PC-9 (cell line): ENCODE measurements around the gene CENPP. TPM values are rescaled to one million over a fixed set of nuclear protein-coding genes. Genes with fewer than 3 reads are reported as not detected.

Source experiments
- BruUV-seq: library from RNA; stranded (reverse); fragments of 400-500 nt; replicated peaks from 2 replicates; lab custom pipeline; 2021; lab: Mats Ljungman, UMichigan
- CTCF ChIA-PET: fragments of 300-600 bp; sonication (Branson Sonifier 250); formaldehyde crosslinking; loops from one replicate; lab custom pipeline; 2022; ENCODE audit warnings: antibody characterized with exemption; lab: Charles Lee
- POLR2A ChIA-PET: fragments of 300-600 bp; sonication (Branson Sonifier 250); formaldehyde crosslinking; loops from one replicate; lab custom pipeline; 2022; ENCODE audit warnings: antibody characterized with exemption; ENCODE audit not compliant: unreplicated experiment; lab: Charles Lee
- DNase-seq, 2 experiments: peaks; one replicate each; pipeline versions ENCODE4 v3.0.0 to v3.0.0-alpha.2; 2015 to 2022; ENCODE audit warnings: mixed read lengths in 1 of 2
- H2AFZ ChIP-seq: fragments of 200-600 bp; sonication (generic); 2 replicates; pipeline ENCODE4 v1.8.1; 2017; ENCODE audit warnings: antibody characterized with exemption
- H3F3A ChIP-seq: fragments of 200-600 bp; sonication (generic); 2 replicates; pipeline ENCODE4 v1.8.1; 2017; ENCODE audit warnings: antibody characterized with exemption, mild to moderate bottlenecking, low read depth; ENCODE audit not compliant: insufficient read depth
- H3K27ac ChIP-seq: fragments of 200-600 bp; sonication (generic); 2 replicates; pipeline ENCODE4 v1.6.1; 2016; ENCODE audit warnings: mixed run types
- H3K27me3 ChIP-seq: fragments of 200-600 bp; sonication (generic); 2 replicates; pipeline ENCODE4 v1.6.1; 2016; ENCODE audit warnings: low read depth, mixed run types; ENCODE audit not compliant: insufficient read depth
- H3K36me3 ChIP-seq: fragments of 200-600 bp; sonication (generic); 2 replicates; pipeline ENCODE4 v1.6.1; 2016; ENCODE audit warnings: low read depth, mixed run types
- H3K4me1 ChIP-seq: fragments of 200-600 bp; sonication (generic); replicated peaks from 2 replicates; pipeline ENCODE4 v1.6.1; 2016; ENCODE audit warnings: mixed run types; ENCODE audit not compliant: insufficient read depth
- H3K4me2 ChIP-seq: fragments of 200-600 bp; sonication (generic); 2 replicates; pipeline ENCODE4 v1.6.1; 2017; ENCODE audit warnings: mixed run types
- H3K4me3 ChIP-seq: fragments of 200-600 bp; sonication (generic); 2 replicates; pipeline ENCODE4 v1.6.1; 2016; ENCODE audit warnings: mixed run types
- H3K79me2 ChIP-seq: fragments of 200-600 bp; sonication (generic); 2 replicates; pipeline ENCODE4 v1.6.1; 2017; ENCODE audit warnings: low read depth, mixed run types
- H3K9me2 ChIP-seq: fragments of 200-600 bp; sonication (generic); 2 replicates; pipeline ENCODE4 v1.8.1; 2017; ENCODE audit warnings: mild to moderate bottlenecking; ENCODE audit not compliant: insufficient read depth
- H3K9me3 ChIP-seq: fragments of 200-600 bp; sonication (generic); 2 replicates; pipeline ENCODE4 v1.8.1; 2016; ENCODE audit warnings: low read depth; ENCODE audit not compliant: insufficient read depth
- H4K20me1 ChIP-seq: fragments of 200-600 bp; sonication (generic); 2 replicates; pipeline ENCODE4 v1.8.1; 2017; ENCODE audit not compliant: insufficient read depth
- CTCF ChIP-seq: fragments of 200-600 bp; sonication (generic); conservative IDR thresholded peaks from 2 replicates; pipeline ENCODE4 v1.6.1; 2017; ENCODE audit warnings: mixed run types, antibody characterized with exemption, mild to moderate bottlenecking, moderate library complexity
- EZH2 ChIP-seq: fragments of 200-600 bp; sonication (generic); IDR thresholded peaks from 2 replicates; pipeline ENCODE4 v1.8.0; 2017; ENCODE audit warnings: antibody characterized with exemption, low read depth
- intact Hi-C: fragments of 100-400 bp; cut with micrococcal nuclease; formaldehyde crosslinking; loops from one replicate; pipeline ENCODE4 v1.10.0; 2022; ENCODE audit not compliant: unreplicated experiment
- total RNA-seq: library from RNA; stranded (reverse); gene quantifications from 2 replicates; pipeline ENCODE4 v1.2.3, GENCODE V29; 2021

CENPP gene
- total RNA-seq, 1 experiment from 2014 or later, result 10.0 TPM

DNA sequence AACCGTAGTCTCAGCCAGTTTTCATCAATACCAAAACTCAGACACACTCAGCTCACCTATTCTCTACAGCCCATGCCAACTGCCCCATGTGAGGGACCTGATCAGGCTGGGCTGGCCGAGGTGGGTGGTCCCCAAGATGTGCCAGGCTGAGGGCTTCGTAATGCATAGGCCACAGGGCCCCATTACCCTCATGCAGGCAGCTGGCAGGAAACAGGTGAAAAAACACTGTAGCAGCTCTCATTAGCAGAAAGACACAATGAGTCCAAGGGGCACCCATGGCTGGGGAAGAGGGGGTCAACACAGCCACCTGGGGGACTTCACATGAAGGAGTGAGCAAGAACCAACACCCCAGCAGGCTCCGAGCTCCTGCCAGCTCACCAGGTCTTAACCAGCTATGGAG, 336.0 kb downstream of the CENPP start:
- POLR2A ChIA-PET, result no interaction called here
- H3K4me2 ChIP-seq, result no peak overlapping the region
- peaks cover 62% of the 10 kb centered on the region for H4K20me1 ChIP-seq
- H3K27ac ChIP-seq, result no peak overlapping the region
- H3K9me3 ChIP-seq, result no peaks in the 10 kb centered on the region
- intact Hi-C loops, result no loop called here
- TF ChIP-seq CTCF, result no peak
- no peak for TF ChIP-seq EZH2
- H3K9me2 ChIP-seq, result no peaks in the 10 kb centered on the region
- no peaks in the 10 kb centered on the region for H3K4me1 ChIP-seq
- DNase-seq, result no peak
- H3F3A ChIP-seq, result no peaks in the 10 kb centered on the region
- H3K4me3 ChIP-seq, result no peak overlapping the region
- CTCF ChIA-PET, result no interaction called here
- 0 out of 2 replicates have a peak, but pooled peaks cover 19% of the 10 kb centered on the region for H3K36me3 ChIP-seq
- H2AFZ ChIP-seq, result no peak overlapping the region
- peaks cover 70% of the 10 kb centered on the region for H3K79me2 ChIP-seq
- no peaks in the 10 kb centered on the region for H3K27me3 ChIP-seq
- BruUV-seq, result no TSS peak

GRCh38 chr9:92663126-92663525, 337.4 kb downstream of the CENPP start:
- no peak overlapping the region for H3K27ac ChIP-seq
- no peaks in the 10 kb centered on the region; the same call in 1 of the 2 replicates for H3K4me1 ChIP-seq
- peaks cover 82% of the 10 kb centered on the region for H3K79me2 ChIP-seq
- 0 out of 2 replicates have a peak, but pooled peaks cover 18% of the 10 kb centered on the region for H3K36me3 ChIP-seq
- peaks cover 66% of the 10 kb centered on the region for H4K20me1 ChIP-seq
- no peak overlapping the region for H3K4me3 ChIP-seq
- no peak for TF ChIP-seq EZH2
- TF ChIP-seq CTCF, result no peak
- H2AFZ ChIP-seq, result no peak overlapping the region
- POLR2A ChIA-PET, result no interaction called here
- no TSS peak for BruUV-seq
- no peaks in the 10 kb centered on the region for H3K9me3 ChIP-seq
- no peak overlapping the region for H3K4me2 ChIP-seq
- no peaks in the 10 kb centered on the region for H3F3A ChIP-seq
- no peaks in the 10 kb centered on the region for H3K27me3 ChIP-seq
- intact Hi-C loops, result no loop called here
- no peak for DNase-seq
- CTCF ChIA-PET, result no interaction called here
- no peaks in the 10 kb centered on the region for H3K9me2 ChIP-seq

DNA sequence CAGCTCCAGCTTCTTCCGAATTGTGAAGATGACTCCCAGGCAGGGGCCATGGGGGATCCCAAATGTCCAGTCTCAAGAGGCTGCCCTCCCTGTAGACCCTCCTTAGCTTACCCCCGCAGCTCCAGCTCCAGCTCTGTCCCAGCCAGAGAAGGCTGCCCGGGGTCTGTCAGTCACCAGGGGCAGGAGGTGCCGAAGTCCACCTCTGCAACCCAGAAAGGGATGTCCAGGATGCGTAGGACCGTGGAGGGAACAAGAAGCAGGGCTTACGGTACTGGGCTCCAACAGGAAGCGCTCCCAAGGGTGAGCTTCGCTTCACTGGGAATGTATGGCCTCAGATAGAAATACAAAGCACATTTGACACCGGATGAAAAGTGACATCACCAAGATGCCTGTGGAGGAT, 338.2 kb downstream of the CENPP start:
- TF ChIP-seq EZH2 (no peak), CTCF (no peak)
- peaks cover 74% of the 10 kb centered on the region for H4K20me1 ChIP-seq
- H3K79me2 ChIP-seq, result peaks cover 85% of the 10 kb centered on the region
- H3K27me3 ChIP-seq, result no peaks in the 10 kb centered on the region
- CTCF ChIA-PET, result no interaction called here
- H3K36me3 ChIP-seq, result 0 out of 2 replicates have a peak, but pooled peaks cover 11% of the 10 kb centered on the region
- no TSS peak for BruUV-seq
- H3K4me2 ChIP-seq, result no peak overlapping the region
- H3K4me3 ChIP-seq, result no peak overlapping the region
- H3K9me3 ChIP-seq, result no peaks in the 10 kb centered on the region
- DNase-seq, result no peak
- peaks cover 7% of the 10 kb centered on the region; the same call in 1 of the 2 replicates for H3K4me1 ChIP-seq
- no peak overlapping the region for H3K27ac ChIP-seq
- H2AFZ ChIP-seq, result no peak overlapping the region
- H3F3A ChIP-seq, result no peaks in the 10 kb centered on the region
- H3K9me2 ChIP-seq, result no peaks in the 10 kb centered on the region
- intact Hi-C loops, result no loop called here
- POLR2A ChIA-PET, result no interaction called here
